ENCODE data around the gene SYNPR. TPM values are rescaled to one million over a fixed set of nuclear protein-coding genes. Genes with fewer than 3 reads are reported as not detected.
A peak's percentile ranks its signal among the peaks of the same experiment; 100 is the strongest.

SYNPR gene
- polyA plus RNA-seq (2011; rRNA removed) (not detected in 2 replicates), polyA minus RNA-seq (2011; rRNA and poly(A)+ RNA removed) (not detected in 2 replicates)

- no peak for DNase-seq (ENCODE audit: low read depth)
- Histone ChIP-seq H3K36me3 (ENCODE audit: control insufficient read depth, insufficient read depth, low read length) (no peaks in the 10 kb centered on the region), H3K27me3 (ENCODE audit: control insufficient read depth, insufficient read depth, low read length) (peaks cover 10% of the 10 kb centered on the region), H3K4me3 (ENCODE audit: low read depth, low read length) (no peak within 1 kb of the TSS)
- ChIA-PET POLR2A (no interaction called here), CTCF (no interaction called here)
- TF ChIP-seq CTCF (IDR thresholded peaks at IDR 0.05; ENCODE audit: insufficient read depth, low read depth, low read length): no peak
These were observed at the start of gene SYNPR for GRCh38 chr3:63278171-63279004. SYNPR (plus strand) TSS chr3:63278308.

GRCh38 chr3:63228677-63229076 lies 49.4 kb upstream of the SYNPR start:
- CTCF ChIA-PET: interaction anchor here (1.0 to 1.9 kb wide), 6 partner anchors 10 to 604 kb away, joined by 3 to 6 read pairs (median 4); no protein-coding TSS in a partner anchor
- peak; percentile 56 for TF ChIP-seq CTCF (IDR thresholded peaks at IDR 0.05; ENCODE audit: insufficient read depth, low read depth, low read length)
- DNase-seq (ENCODE audit: low read depth): no peak
- no peaks in the 10 kb centered on the region for H3K36me3 ChIP-seq (ENCODE audit: control insufficient read depth, insufficient read depth, low read length)
- no peaks in the 10 kb centered on the region for H3K27me3 ChIP-seq (ENCODE audit: control insufficient read depth, insufficient read depth, low read length)
- POLR2A ChIA-PET: no interaction called here
- H3K4me3 ChIP-seq (ENCODE audit: low read depth, low read length): no peak overlapping the region

- POLR2A ChIA-PET: no interaction called here
- CTCF ChIA-PET: interaction anchor here (0.7 to 1.4 kb wide), 4 partner anchors 9 to 45 kb away, joined by 3 to 4 read pairs (median 3); no protein-coding TSS in a partner anchor
- DNase-seq (ENCODE audit: low read depth): no peak
- no peak for TF ChIP-seq CTCF (IDR thresholded peaks at IDR 0.05; ENCODE audit: insufficient read depth, low read depth, low read length)
- no peaks in the 10 kb centered on the region for H3K27me3 ChIP-seq (ENCODE audit: control insufficient read depth, insufficient read depth, low read length)
- no peak overlapping the region for H3K4me3 ChIP-seq (ENCODE audit: low read depth, low read length)
- no peaks in the 10 kb centered on the region for H3K36me3 ChIP-seq (ENCODE audit: control insufficient read depth, insufficient read depth, low read length)
These were observed 48.0 kb upstream of the SYNPR start for GRCh38 chr3:63230146-63230545.

- ChIA-PET POLR2A (no interaction called here), CTCF (interaction anchor here (1.0 to 3.5 kb wide), 4 partner anchors 12 to 611 kb away, joined by 3 to 13 read pairs (median 8); no protein-coding TSS in a partner anchor)
- no peak for DNase-seq (ENCODE audit: low read depth)
- H3K4me3 ChIP-seq (ENCODE audit: low read depth, low read length): no peak overlapping the region
- no peak for TF ChIP-seq CTCF (IDR thresholded peaks at IDR 0.05; ENCODE audit: insufficient read depth, low read depth, low read length)
- no peaks in the 10 kb centered on the region for H3K36me3 ChIP-seq (ENCODE audit: control insufficient read depth, insufficient read depth, low read length)
- H3K27me3 ChIP-seq (ENCODE audit: control insufficient read depth, insufficient read depth, low read length): no peaks in the 10 kb centered on the region
These were observed 46.5 kb upstream of the SYNPR start for GRCh38 chr3:63231643-63232042.

- peak; percentile 26; the same call in 1 of the 2 replicates for TF ChIP-seq CTCF (IDR thresholded peaks at IDR 0.05; ENCODE audit: insufficient read depth, low read depth, low read length)
- no peak overlapping the region for H3K4me3 ChIP-seq (ENCODE audit: low read depth, low read length)
- CTCF ChIA-PET: interaction anchor here (0.8 to 3.5 kb wide), 5 partner anchors 11 to 922 kb away, joined by 3 to 13 read pairs (median 3); no protein-coding TSS in a partner anchor
- no peaks in the 10 kb centered on the region for H3K36me3 ChIP-seq (ENCODE audit: control insufficient read depth, insufficient read depth, low read length)
- DNase-seq (ENCODE audit: low read depth): no peak
- H3K27me3 ChIP-seq (ENCODE audit: control insufficient read depth, insufficient read depth, low read length): no peaks in the 10 kb centered on the region
- POLR2A ChIA-PET: no interaction called here
These were observed 45.2 kb upstream of the SYNPR start for GRCh38 chr3:63232764-63233396.
